Mucosa of stomach (tissue), 1 donor: Measurements from ENCODE around the gene PLXNB1.

ENCODE experiments used
- H3K27me3 ChIP-seq: one replicate; pipeline ENCODE4 v1.7.0; 2013; ENCODE audit warnings: mild to moderate bottlenecking, low read length; ENCODE audit not compliant: control insufficient read depth, insufficient read depth
- H3K36me3 ChIP-seq: one replicate; pipeline ENCODE4 v1.7.0; 2013; ENCODE audit warnings: low read length; ENCODE audit not compliant: control insufficient read depth, insufficient read depth
- H3K4me1 ChIP-seq: one replicate; pipeline ENCODE4 v1.7.0; 2013; ENCODE audit warnings: mild to moderate bottlenecking, low read length; ENCODE audit not compliant: control insufficient read depth, insufficient read depth
- H3K4me3 ChIP-seq: one replicate; pipeline ENCODE4 v1.7.0; 2013; ENCODE audit warnings: low read length
- H3K9ac ChIP-seq: one replicate; pipeline ENCODE4 v1.7.0; 2013; ENCODE audit warnings: mild to moderate bottlenecking, low read length, moderate library complexity
- H3K9me3 ChIP-seq: one replicate; pipeline ENCODE4 v1.7.0; 2013; ENCODE audit warnings: mild to moderate bottlenecking, low read length, moderate library complexity; ENCODE audit not compliant: control insufficient read depth
- donor health status: Pancreatic carcinoma.

The PLXNB1 gene

GRCh38 chr3:48419597-48419996 is 10.3 kb downstream of the PLXNB1 start:
- Histone ChIP-seq H3K27me3 (no peaks in the 10 kb centered on the region), H3K36me3 (peaks cover 22% of the 10 kb centered on the region), H3K9me3 (no peaks in the 10 kb centered on the region), H3K4me3 (no peak overlapping the region), H3K4me1 (peaks cover 11% of the 10 kb centered on the region), H3K9ac (no peak overlapping the region)

GRCh38 chr3:48419149-48419548 is 10.7 kb downstream of the PLXNB1 start:
- no peak overlapping the region for H3K9ac ChIP-seq
- no peaks in the 10 kb centered on the region for H3K27me3 ChIP-seq
- peaks cover 25% of the 10 kb centered on the region for H3K36me3 ChIP-seq
- no peak overlapping the region for H3K4me3 ChIP-seq
- H3K9me3 ChIP-seq = no peaks in the 10 kb centered on the region
- peaks cover 11% of the 10 kb centered on the region for H3K4me1 ChIP-seq

- Histone ChIP-seq H3K9ac (no peak overlapping the region), H3K4me3 (no peak overlapping the region), H3K4me1 (peaks cover 11% of the 10 kb centered on the region), H3K9me3 (no peaks in the 10 kb centered on the region), H3K36me3 (peaks cover 25% of the 10 kb centered on the region), H3K27me3 (no peaks in the 10 kb centered on the region)
These were observed 11.2 kb downstream of the PLXNB1 start for GRCh38 chr3:48418651-48419050.

GRCh38 chr3:48418140-48418539 is 11.7 kb downstream of the PLXNB1 start:
- Histone ChIP-seq H3K36me3 (peaks cover 25% of the 10 kb centered on the region), H3K9ac (no peak overlapping the region), H3K4me3 (no peak overlapping the region), H3K27me3 (no peaks in the 10 kb centered on the region), H3K4me1 (peaks cover 10% of the 10 kb centered on the region), H3K9me3 (no peaks in the 10 kb centered on the region)

- Histone ChIP-seq H3K9me3 (no peaks in the 10 kb centered on the region), H3K27me3 (no peaks in the 10 kb centered on the region), H3K9ac (no peak overlapping the region), H3K36me3 (peaks cover 24% of the 10 kb centered on the region), H3K4me3 (no peak overlapping the region), H3K4me1 (peaks cover 5% of the 10 kb centered on the region)
These were observed 12.3 kb downstream of the PLXNB1 start for GRCh38 chr3:48417529-48418108.

GRCh38 chr3:48416546-48416945 is 13.3 kb downstream of the PLXNB1 start:
- H3K9ac ChIP-seq = no peak overlapping the region
- peaks cover 29% of the 10 kb centered on the region for H3K36me3 ChIP-seq
- no peak overlapping the region for H3K4me3 ChIP-seq
- H3K27me3 ChIP-seq = no peaks in the 10 kb centered on the region
- no peaks in the 10 kb centered on the region for H3K4me1 ChIP-seq
- H3K9me3 ChIP-seq = no peaks in the 10 kb centered on the region

- no peaks in the 10 kb centered on the region for H3K27me3 ChIP-seq
- no peaks in the 10 kb centered on the region for H3K9me3 ChIP-seq
- H3K9ac ChIP-seq = no peak overlapping the region
- peaks cover 29% of the 10 kb centered on the region for H3K36me3 ChIP-seq
- no peak overlapping the region for H3K4me3 ChIP-seq
- H3K4me1 ChIP-seq = no peaks in the 10 kb centered on the region
These were observed 13.8 kb downstream of the PLXNB1 start for GRCh38 chr3:48416091-48416505.

- Histone ChIP-seq H3K4me3 (no peak overlapping the region), H3K9ac (no peak overlapping the region), H3K9me3 (no peaks in the 10 kb centered on the region), H3K4me1 (no peaks in the 10 kb centered on the region), H3K36me3 (peaks cover 36% of the 10 kb centered on the region), H3K27me3 (no peaks in the 10 kb centered on the region)
These were observed 14.5 kb downstream of the PLXNB1 start for GRCh38 chr3:48415251-48415953.

- H3K27me3 ChIP-seq = no peaks in the 10 kb centered on the region
- H3K9me3 ChIP-seq = no peaks in the 10 kb centered on the region
- H3K4me3 ChIP-seq = no peak overlapping the region
- peaks cover 38% of the 10 kb centered on the region for H3K36me3 ChIP-seq
- no peak overlapping the region for H3K9ac ChIP-seq
- H3K4me1 ChIP-seq = no peaks in the 10 kb centered on the region
These were observed 15.3 kb downstream of the PLXNB1 start for GRCh38 chr3:48414376-48415250.

GRCh38 chr3:48413611-48414010 is 16.3 kb downstream of the PLXNB1 start:
- peaks cover 42% of the 10 kb centered on the region for H3K36me3 ChIP-seq
- H3K9ac ChIP-seq = no peak overlapping the region
- no peak overlapping the region for H3K4me3 ChIP-seq
- H3K9me3 ChIP-seq = no peaks in the 10 kb centered on the region
- H3K4me1 ChIP-seq = no peaks in the 10 kb centered on the region
- H3K27me3 ChIP-seq = no peaks in the 10 kb centered on the region

GRCh38 chr3:48413086-48413485 is 16.8 kb downstream of the PLXNB1 start:
- no peaks in the 10 kb centered on the region for H3K9me3 ChIP-seq
- H3K27me3 ChIP-seq = no peaks in the 10 kb centered on the region
- H3K9ac ChIP-seq = no peak overlapping the region
- peaks cover 43% of the 10 kb centered on the region for H3K36me3 ChIP-seq
- H3K4me3 ChIP-seq = no peak overlapping the region
- H3K4me1 ChIP-seq = no peaks in the 10 kb centered on the region

- peaks cover 43% of the 10 kb centered on the region for H3K36me3 ChIP-seq
- H3K4me3 ChIP-seq = no peak overlapping the region
- no peaks in the 10 kb centered on the region for H3K4me1 ChIP-seq
- H3K9me3 ChIP-seq = no peaks in the 10 kb centered on the region
- no peaks in the 10 kb centered on the region for H3K27me3 ChIP-seq
- no peak overlapping the region for H3K9ac ChIP-seq
These were observed 17.4 kb downstream of the PLXNB1 start for GRCh38 chr3:48412375-48413001.
